ENCODE results near the gene RESP18. TPM values are rescaled to one million over a fixed set of nuclear protein-coding genes. Genes with fewer than 3 reads are reported as not detected.
"Not testable (repeated sequence)": the region's sequence is repeated elsewhere in the genome, so short reads cannot be mapped to it uniquely, and the experiment has no call there.

The RESP18 gene
- total RNA-seq, 1 donor from 2014 or later = not detected

DNA sequence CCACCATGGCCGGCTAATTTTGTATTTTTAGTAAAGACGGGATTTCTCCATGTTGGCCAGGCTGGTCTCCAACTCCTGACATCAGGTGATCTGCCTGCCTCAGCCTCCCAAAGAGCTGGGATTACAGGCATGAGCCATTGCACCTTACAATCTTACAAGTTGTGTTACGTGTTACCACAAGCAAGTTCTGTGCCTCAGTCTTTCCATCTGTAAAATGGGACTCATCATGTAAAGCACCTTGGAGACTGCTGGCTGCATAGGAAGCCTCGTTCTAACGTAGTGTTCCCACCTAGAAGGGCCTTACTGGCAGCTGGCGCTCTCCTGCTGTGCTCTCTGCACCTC, 43.4 kb downstream of the RESP18 start:
- H3K4me3 ChIP-seq (ENCODE audit: low read depth, low read length) = no peak overlapping the region
- DNase-seq (ENCODE audit: low read depth) = no peak
- TF ChIP-seq, protein P1, sequence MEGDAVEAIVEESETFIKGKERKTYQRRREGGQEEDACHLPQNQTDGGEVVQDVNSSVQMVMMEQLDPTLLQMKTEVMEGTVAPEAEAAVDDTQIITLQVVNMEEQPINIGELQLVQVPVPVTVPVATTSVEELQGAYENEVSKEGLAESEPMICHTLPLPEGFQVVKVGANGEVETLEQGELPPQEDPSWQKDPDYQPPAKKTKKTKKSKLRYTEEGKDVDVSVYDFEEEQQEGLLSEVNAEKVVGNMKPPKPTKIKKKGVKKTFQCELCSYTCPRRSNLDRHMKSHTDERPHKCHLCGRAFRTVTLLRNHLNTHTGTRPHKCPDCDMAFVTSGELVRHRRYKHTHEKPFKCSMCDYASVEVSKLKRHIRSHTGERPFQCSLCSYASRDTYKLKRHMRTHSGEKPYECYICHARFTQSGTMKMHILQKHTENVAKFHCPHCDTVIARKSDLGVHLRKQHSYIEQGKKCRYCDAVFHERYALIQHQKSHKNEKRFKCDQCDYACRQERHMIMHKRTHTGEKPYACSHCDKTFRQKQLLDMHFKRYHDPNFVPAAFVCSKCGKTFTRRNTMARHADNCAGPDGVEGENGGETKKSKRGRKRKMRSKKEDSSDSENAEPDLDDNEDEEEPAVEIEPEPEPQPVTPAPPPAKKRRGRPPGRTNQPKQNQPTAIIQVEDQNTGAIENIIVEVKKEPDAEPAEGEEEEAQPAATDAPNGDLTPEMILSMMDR (conservative IDR thresholded peaks at IDR 0.05; ENCODE audit: low read depth, low read length) = no peak

DNA sequence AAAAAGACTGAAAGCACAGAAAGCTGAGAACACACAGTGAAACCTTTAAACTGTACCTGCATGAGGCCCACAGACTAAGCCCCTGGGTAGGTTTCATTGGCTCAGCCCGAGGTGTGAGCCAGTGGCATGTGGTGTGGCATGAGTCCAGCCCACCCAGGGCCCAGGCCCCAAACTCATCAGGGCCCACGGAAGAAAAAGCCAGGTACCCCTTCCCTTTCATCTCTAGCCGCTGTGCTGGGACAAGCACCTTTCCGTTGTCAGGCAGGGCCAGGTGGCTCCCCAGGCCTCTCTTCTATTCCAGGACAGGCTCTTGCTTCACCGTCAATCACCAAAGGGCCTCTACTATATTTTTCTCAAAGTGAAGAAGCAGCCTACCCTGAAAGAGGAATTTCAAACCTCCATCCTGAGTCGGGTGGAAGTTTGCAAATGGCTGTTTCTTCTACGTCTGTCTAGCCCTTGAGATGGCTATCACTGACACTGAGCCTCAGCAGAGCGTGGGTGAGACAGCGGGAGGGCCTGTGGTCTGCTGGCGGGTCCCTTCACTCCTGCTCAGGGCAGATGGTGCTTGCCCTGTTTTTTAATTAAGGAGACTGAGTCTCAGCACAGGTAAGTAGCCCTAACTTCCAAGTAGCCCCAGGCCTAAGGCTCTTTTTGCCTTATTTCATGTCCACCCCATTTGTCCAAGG, 44.8 kb downstream of the RESP18 start:
- TF ChIP-seq, protein P1 (conservative IDR thresholded peaks at IDR 0.05; ENCODE audit: low read depth, low read length) = no peak
- H3K4me3 ChIP-seq (ENCODE audit: low read depth, low read length) = no peak overlapping the region
- no peak for DNase-seq (ENCODE audit: low read depth)

DNA sequence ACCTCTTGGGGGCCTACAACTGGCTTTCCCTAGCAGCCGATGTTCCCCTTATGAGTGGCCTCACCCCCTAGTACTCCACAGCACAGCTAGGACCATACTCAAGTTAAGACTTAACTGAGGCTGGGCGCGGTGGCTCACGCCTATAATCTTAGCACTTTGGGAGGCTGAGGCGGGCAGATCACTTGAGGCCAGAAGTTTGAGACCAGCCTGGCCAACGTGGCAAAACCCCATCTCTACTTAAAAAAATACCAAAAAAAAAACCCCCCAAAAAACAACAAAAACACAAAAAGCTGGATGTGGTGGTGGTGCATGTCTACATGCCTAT, 45.5 kb downstream of the RESP18 start:
- not testable (repeated sequence) for H3K4me3 ChIP-seq (ENCODE audit: low read depth, low read length); DNase-seq (ENCODE audit: low read depth)

DNA sequence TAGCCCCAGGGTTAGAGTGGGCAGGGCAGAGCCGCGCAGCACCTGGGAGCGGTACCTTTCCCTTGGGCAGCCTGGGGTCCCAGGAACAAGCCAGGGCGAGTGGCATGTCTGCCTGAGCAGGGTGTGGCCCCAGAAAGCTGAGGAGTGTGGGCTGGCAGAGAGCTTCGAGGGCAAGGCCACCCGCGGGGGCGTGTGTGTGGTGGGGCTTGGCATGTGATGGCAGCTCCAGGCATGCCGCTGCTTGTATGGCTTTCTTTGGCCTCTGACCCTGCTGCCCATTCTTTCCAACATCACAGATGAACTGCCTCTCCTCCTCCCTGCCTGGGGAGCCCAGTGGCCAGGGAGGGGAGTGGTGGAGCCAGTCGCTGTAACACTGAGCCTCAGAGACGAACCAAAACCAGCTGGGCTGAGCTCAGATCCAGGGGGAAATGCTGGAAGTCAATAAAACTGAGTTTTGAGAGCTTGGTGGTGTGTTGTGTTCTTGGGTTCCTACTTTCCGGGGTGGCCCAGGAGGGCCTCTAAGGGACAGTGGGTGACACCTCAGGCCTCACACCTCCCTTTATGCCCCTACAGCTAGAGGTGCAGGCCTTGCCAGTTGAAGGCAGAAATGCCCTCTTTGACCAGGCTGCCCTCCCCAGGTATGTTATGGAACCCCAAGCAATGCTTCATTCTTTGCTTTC, 46.0 kb downstream of the RESP18 start:
- DNase-seq (ENCODE audit: low read depth) = no peak
- TF ChIP-seq, protein P1 (conservative IDR thresholded peaks at IDR 0.05; ENCODE audit: low read depth, low read length) = no peak
- H3K4me3 ChIP-seq (ENCODE audit: low read depth, low read length) = no peak overlapping the region

DNA sequence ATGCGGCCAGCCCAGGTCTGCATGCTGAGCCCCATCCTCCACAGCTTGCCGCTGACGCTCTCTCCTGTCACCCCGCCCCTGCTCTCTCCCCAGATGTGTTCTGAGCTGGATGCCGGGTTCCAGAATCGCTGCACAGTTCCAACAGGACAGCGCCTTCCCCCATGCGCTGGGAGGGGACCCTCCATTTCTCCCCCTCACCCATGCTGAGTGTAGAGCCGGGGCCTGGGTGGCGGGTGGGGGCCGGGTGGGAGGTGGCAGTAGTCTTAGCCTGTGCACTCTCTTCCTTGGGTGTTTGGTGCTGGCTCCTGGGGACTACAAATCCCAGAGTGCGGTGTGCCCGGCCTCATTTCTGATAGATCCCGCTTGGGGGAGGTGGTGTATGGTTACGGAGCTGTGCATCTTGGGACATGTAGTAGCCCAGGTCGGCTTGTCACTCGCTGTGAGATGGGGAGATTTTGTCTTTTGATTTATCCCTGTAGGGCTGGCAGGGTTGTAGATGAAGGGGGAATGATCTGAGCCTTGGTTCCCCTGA, 46.6 kb downstream of the RESP18 start:
- DNase-seq (ENCODE audit: low read depth) = no peak
- H3K4me3 ChIP-seq (ENCODE audit: low read depth, low read length) = no peak overlapping the region
- TF ChIP-seq, protein P1 (conservative IDR thresholded peaks at IDR 0.05; ENCODE audit: low read depth, low read length) = no peak

DNA sequence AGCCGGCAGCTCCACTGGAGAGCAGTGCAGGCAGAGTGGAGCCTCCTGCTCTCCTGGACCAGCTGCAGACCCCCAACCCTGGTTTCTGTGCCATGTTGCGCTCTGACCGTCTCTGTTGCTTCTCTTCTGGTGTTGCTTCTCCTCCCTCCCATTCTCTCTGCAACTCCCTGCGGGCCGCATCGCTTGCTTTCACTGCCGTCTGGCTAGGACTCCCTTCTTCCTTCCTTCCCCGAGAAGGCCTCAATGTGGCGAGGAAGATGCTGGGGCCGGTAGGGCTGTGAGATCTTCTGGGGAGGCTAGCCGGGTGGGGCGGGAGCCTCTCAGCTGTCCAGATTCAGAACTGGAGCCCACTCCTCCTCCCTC, 47.2 kb downstream of the RESP18 start:
- no peak for DNase-seq (ENCODE audit: low read depth)
- no peak overlapping the region for H3K4me3 ChIP-seq (ENCODE audit: low read depth, low read length)
- TF ChIP-seq, protein P1 (conservative IDR thresholded peaks at IDR 0.05; ENCODE audit: low read depth, low read length) = no peak

DNA sequence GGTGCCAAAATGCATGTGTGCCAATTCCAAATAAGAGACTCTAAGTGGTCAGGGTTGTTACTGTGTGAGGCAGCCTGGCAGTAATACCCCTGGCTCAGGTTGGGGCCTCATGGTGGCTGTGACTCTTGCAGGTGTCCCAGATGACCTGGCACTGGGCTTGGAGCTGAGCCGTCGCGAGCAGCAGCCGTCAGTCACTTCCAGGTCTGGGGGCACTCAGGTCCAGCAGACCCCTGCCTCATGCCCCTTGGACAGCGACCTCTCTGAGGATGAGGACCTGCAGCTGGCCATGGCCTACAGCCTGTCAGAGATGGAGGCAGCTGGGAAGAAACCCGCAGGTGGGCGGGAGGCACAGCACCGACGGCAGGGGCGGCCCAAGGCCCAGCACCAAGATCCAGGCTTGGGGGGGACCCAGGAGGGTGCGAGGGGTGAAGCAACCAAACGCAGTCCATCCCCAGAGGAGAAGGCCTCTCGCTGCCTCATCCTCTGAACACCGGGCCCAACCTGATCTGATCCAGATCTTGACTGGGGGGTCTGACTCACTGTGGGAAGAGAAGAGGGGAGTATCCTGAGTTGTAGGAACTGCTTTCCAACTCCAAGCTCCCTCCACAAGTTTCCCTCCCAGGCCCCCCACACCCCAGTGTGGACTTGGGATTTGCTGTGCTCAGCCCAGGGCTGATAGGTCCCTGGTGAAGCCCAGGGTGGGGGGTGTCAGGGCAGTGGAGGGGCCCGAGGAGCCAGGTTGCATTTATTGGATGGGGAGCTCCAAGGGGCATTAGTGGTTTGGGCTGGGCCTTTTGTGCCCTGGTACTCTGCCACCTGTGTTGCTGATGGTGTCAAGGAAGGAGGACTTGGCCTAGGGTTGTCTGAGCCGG, 47.8 kb downstream of the RESP18 start:
- no peak overlapping the region for H3K4me3 ChIP-seq (ENCODE audit: low read depth, low read length)
- no peak for DNase-seq (ENCODE audit: low read depth)
- TF ChIP-seq, protein P1 (conservative IDR thresholded peaks at IDR 0.05; ENCODE audit: low read depth, low read length) = no peak

All from epithelial cell of proximal tubule (primary cell).